ENCODE data around the gene POLA2. TPM values are rescaled to one million over a fixed set of nuclear protein-coding genes. Genes with fewer than 3 reads are reported as not detected.

POLA2 gene
- total RNA-seq, 1 donor from 2014 or later, result 5.2 TPM

- Histone ChIP-seq H2AFZ (ENCODE audit: low read depth, low read length) (no peak overlapping the region), H3K4me3 (ENCODE audit: insufficient read depth, low read depth, low read length) (no peak overlapping the region), H3K79me2 (ENCODE audit: insufficient read depth, low read length) (peaks cover 42% of the 10 kb centered on the region), H3K9ac (ENCODE audit: low read length) (no peak overlapping the region), H3K27ac (ENCODE audit: low read depth, low read length) (no peak overlapping the region), H3K9me3 (ENCODE audit: insufficient read depth, low read depth, low read length) (no peaks in the 10 kb centered on the region), H3K4me1 (ENCODE audit: insufficient read depth, low read length) (no peaks in the 10 kb centered on the region), H4K20me1 (ENCODE audit: insufficient read depth, low read length) (peaks cover 52% of the 10 kb centered on the region), H3K27me3 (ENCODE audit: insufficient read depth, low read length) (no peaks in the 10 kb centered on the region), H3K4me2 (ENCODE audit: low read length) (no peak overlapping the region), H3K36me3 (ENCODE audit: insufficient read depth, low read length) (peaks cover 12% of the 10 kb centered on the region)
- no peaks in the 10 kb centered on the region for H3K9me3 Mint-ChIP-seq (ENCODE audit: unreplicated experiment)
- DNase-seq (ENCODE audit: low read depth), result no peak
- H3K4me3 Mint-ChIP-seq (ENCODE audit: unreplicated experiment), result no peak overlapping the region
- H3K36me3 Mint-ChIP-seq (ENCODE audit: low read depth, unreplicated experiment), result peaks cover 13% of the 10 kb centered on the region
- FAIRE-seq, result no peak
- TF ChIP-seq CTCF (IDR thresholded peaks at IDR 0.05; ENCODE audit: insufficient read depth, low read depth, low read length) (no peak), EZH2 (IDR thresholded peaks at IDR 0.05; ENCODE audit: insufficient read depth, low read length) (no peak)
- no peaks in the 10 kb centered on the region for H3K27me3 Mint-ChIP-seq (ENCODE audit: low read depth, unreplicated experiment)
- H3K4me1 Mint-ChIP-seq (ENCODE audit: low read depth, unreplicated experiment), result no peaks in the 10 kb centered on the region
- no peak overlapping the region for H3K27ac Mint-ChIP-seq (ENCODE audit: unreplicated experiment)
These were observed 62.1 kb downstream of the POLA2 start for GRCh38 chr11:65323813-65324212.

GRCh38 chr11:65325435-65325834 is 63.7 kb downstream of the POLA2 start:
- no peak for TF ChIP-seq CTCF (IDR thresholded peaks at IDR 0.05; ENCODE audit: insufficient read depth, low read depth, low read length)
- no peak for TF ChIP-seq EZH2 (IDR thresholded peaks at IDR 0.05; ENCODE audit: insufficient read depth, low read length)
- Histone ChIP-seq H3K4me3 (ENCODE audit: insufficient read depth, low read depth, low read length) (no peak overlapping the region), H3K4me2 (ENCODE audit: low read length) (no peak overlapping the region), H4K20me1 (ENCODE audit: insufficient read depth, low read length) (peaks cover 36% of the 10 kb centered on the region), H3K27me3 (ENCODE audit: insufficient read depth, low read length) (no peaks in the 10 kb centered on the region), H3K36me3 (ENCODE audit: insufficient read depth, low read length) (peaks cover 10% of the 10 kb centered on the region), H3K4me1 (ENCODE audit: insufficient read depth, low read length) (peaks cover 3% of the 10 kb centered on the region), H3K27ac (ENCODE audit: low read depth, low read length) (no peak overlapping the region), H2AFZ (ENCODE audit: low read depth, low read length) (no peak overlapping the region), H3K79me2 (ENCODE audit: insufficient read depth, low read length) (peaks cover 27% of the 10 kb centered on the region), H3K9me3 (ENCODE audit: insufficient read depth, low read depth, low read length) (no peaks in the 10 kb centered on the region), H3K9ac (ENCODE audit: low read length) (no peak overlapping the region)
- Mint-ChIP-seq H3K27me3 (ENCODE audit: low read depth, unreplicated experiment) (no peaks in the 10 kb centered on the region), H3K4me3 (ENCODE audit: unreplicated experiment) (no peak overlapping the region), H3K36me3 (ENCODE audit: low read depth, unreplicated experiment) (peaks cover 11% of the 10 kb centered on the region), H3K4me1 (ENCODE audit: low read depth, unreplicated experiment) (no peaks in the 10 kb centered on the region), H3K27ac (ENCODE audit: unreplicated experiment) (no peak overlapping the region), H3K9me3 (ENCODE audit: unreplicated experiment) (no peaks in the 10 kb centered on the region)
- FAIRE-seq (no peak), DNase-seq (ENCODE audit: low read depth) (no peak)

GRCh38 chr11:65327021-65327420 is 65.3 kb downstream of the POLA2 start:
- Histone ChIP-seq H3K9ac (ENCODE audit: low read length) (no peak overlapping the region), H3K4me2 (ENCODE audit: low read length) (no peak overlapping the region), H2AFZ (ENCODE audit: low read depth, low read length) (no peak overlapping the region), H3K9me3 (ENCODE audit: insufficient read depth, low read depth, low read length) (no peaks in the 10 kb centered on the region), H3K79me2 (ENCODE audit: insufficient read depth, low read length) (peaks cover 11% of the 10 kb centered on the region), H4K20me1 (ENCODE audit: insufficient read depth, low read length) (peaks cover 20% of the 10 kb centered on the region), H3K27ac (ENCODE audit: low read depth, low read length) (no peak overlapping the region), H3K27me3 (ENCODE audit: insufficient read depth, low read length) (no peaks in the 10 kb centered on the region), H3K36me3 (ENCODE audit: insufficient read depth, low read length) (peaks cover 7% of the 10 kb centered on the region), H3K4me3 (ENCODE audit: insufficient read depth, low read depth, low read length) (no peak overlapping the region), H3K4me1 (ENCODE audit: insufficient read depth, low read length) (peaks cover 3% of the 10 kb centered on the region)
- TF ChIP-seq CTCF (IDR thresholded peaks at IDR 0.05; ENCODE audit: insufficient read depth, low read depth, low read length), result no peak
- no peak for TF ChIP-seq EZH2 (IDR thresholded peaks at IDR 0.05; ENCODE audit: insufficient read depth, low read length)
- Mint-ChIP-seq H3K4me3 (ENCODE audit: unreplicated experiment) (no peak overlapping the region), H3K4me1 (ENCODE audit: low read depth, unreplicated experiment) (no peaks in the 10 kb centered on the region), H3K9me3 (ENCODE audit: unreplicated experiment) (no peaks in the 10 kb centered on the region), H3K27me3 (ENCODE audit: low read depth, unreplicated experiment) (no peaks in the 10 kb centered on the region), H3K36me3 (ENCODE audit: low read depth, unreplicated experiment) (peaks cover 8% of the 10 kb centered on the region), H3K27ac (ENCODE audit: unreplicated experiment) (no peak overlapping the region)
- DNase-seq (ENCODE audit: low read depth) (no peak), FAIRE-seq (no peak)

All from astrocyte (in vitro differentiated cells and primary cell).